Adrenal gland (tissue), 12 donors: Measurements from ENCODE around the gene CFP. TPM values are rescaled to one million over a fixed set of nuclear protein-coding genes. Genes with fewer than 3 reads are reported as not detected.

ENCODE experiments used
- DNase-seq, 7 donors: peaks; one replicate each; pipeline ENCODE4 v3.0.0-alpha.2; 2019 to 2020
- H3K27ac ChIP-seq, 5 donors: fragments of 200-600 bp; sonication (generic) in 4 of 5; 1 replicate in 3 of 5; 2 replicates in 2 of 5; pipeline versions ENCODE4 v1.5.1 to v1.8.0; 2016 to 2020; ENCODE audit warnings: mild to moderate bottlenecking in 1 of 5
- H3K27me3 ChIP-seq: fragments of 200-600 bp; 2 replicates; pipeline ENCODE4 v1.8.0; 2021
- H3K36me3 ChIP-seq, 2 donors: fragments of 200-600 bp; replicated peaks in 1 of 2; 1 replicate in 1 of 2; 2 replicates in 1 of 2; pipeline versions ENCODE4 v1.5.1 to v1.8.0; 2018 to 2022
- H3K4me1 ChIP-seq, 2 donors: fragments of 200-600 bp; replicated peaks in 1 of 2; 1 replicate in 1 of 2; 2 replicates in 1 of 2; pipeline versions ENCODE4 v1.5.1 to v1.8.0; 2018 to 2021
- H3K4me3 ChIP-seq, 4 donors: fragments of 200-600 bp; sonication (generic) in 3 of 4; one replicate each; pipeline ENCODE4 v1.5.1; 2016 to 2018
- H3K9me3 ChIP-seq, 3 donors: fragments of 200-600 bp; sonication (generic) in 1 of 3; replicated peaks in 1 of 3; 1 replicate in 2 of 3; 2 replicates in 1 of 3; pipeline versions ENCODE4 v1.5.1 to v1.8.0; 2016 to 2021
- CTCF ChIP-seq, 6 experiments: fragments of 450-650 bp in 4 of 6; fragments of 200-600 bp in 2 of 6; sonication (generic) in 1 of 6; IDR thresholded peaks; 1 replicate in 5 of 6; 2 replicates in 1 of 6; pipeline versions ENCODE4 v1.5.1 to v1.8.0; 2016 to 2021; ENCODE audit warnings: antibody characterized with exemption in 6 of 6, mild to moderate bottlenecking in 2 of 6, moderate library complexity in 1 of 6
- POLR2A ChIP-seq, 2 donors: fragments of 450-650 bp; IDR thresholded peaks; one replicate each; pipeline ENCODE4 v1.6.1; 2017; ENCODE audit warnings: antibody characterized with exemption in 2 of 2, mild to moderate bottlenecking in 2 of 2, moderate library complexity in 1 of 2
- WGBS, 4 donors: extraction: QIAGEN DNeasy Blood & Tissue Kit in 2 of 4; methylation state at CpG; one replicate each; pipeline versions ENCODE4 v1.1.5 to v1.1.7; 2013 to 2017; 5-methylcytosine and 5-hydroxymethylcytosine counted together
- intact Hi-C, 2 donors: fragments of 100-400 bp; cut with DNase I; formaldehyde crosslinking; loops; one replicate each; pipeline versions ENCODE4 v1.14.1 to v1.15.0; 2022 to 2023
- polyA plus RNA-seq, 3 donors: library from polyadenylated mRNA; stranded (reverse); fragments of 200-250 nt in 2 of 3; fragments of 350-450 nt in 1 of 3; fragmentation: Illumina TruSeq in 1 of 3; extraction: RNeasy Lipid Tissue Mini Kit (QIAGEN cat#74804) in 1 of 3; gene quantifications; one replicate each; pipeline ENCODE4 v1.2.3, GENCODE V29; 2013 to 2014
- total RNA-seq, 9 donors: library from RNA; depleted of rRNA in 4 of 9; stranded (reverse); fragments of >200 nt in 4 of 9; fragments of 120-200 nt in 1 of 9; fragmentation: NEBNext Ultra II Directional in 1 of 9; extraction: Animal tissue kit (Norgen Biotek cat#: 25700) in 1 of 9; gene quantifications; one replicate each; pipeline versions ENCODE4 v1.1.0 to v1.2.4, GENCODE V29; 2013 to 2023
- donor health status: healthy with polysubstance abuse.
- donor health status: Bipolar disorder and iron deficiency.
- donor health status: DM: yes; HTN: yes; CAD: no.
- donor health status: DM: no; HTN: no; CAD: no.
- donor health status: DM: no; HTN: no; CAD: no.
- donor health status: DM: yes; HTN: yes; CAD: no.

Gene CFP
- total and polyA plus RNA-seq, 12 donors = 0.91 to 14.5 (median 8.2) TPM

GRCh38 chrX:47632666-47633065 lies 2.9 kb upstream of the CFP start:
- DNase-seq = no peak
- H3K36me3 ChIP-seq = peaks cover 0 to 12% of the 10 kb centered on the region in 2 donors
- H3K4me3 ChIP-seq = no peak overlapping the region
- TF ChIP-seq CTCF (IDR thresholded peaks at IDR 0.05) (no peak), POLR2A (IDR thresholded peaks at IDR 0.05) (no peak)
- no peaks in the 10 kb centered on the region for H3K9me3 ChIP-seq
- 62 to 73% (median 64%) methylated on average over 4 of the region's 4 CpGs for WGBS, 4 donors
- H3K27ac ChIP-seq = no peak overlapping the region
- no peaks in the 10 kb centered on the region for H3K4me1 ChIP-seq
- intact Hi-C loops = no loop called here
- no peaks in the 10 kb centered on the region for H3K27me3 ChIP-seq

- Histone ChIP-seq H3K4me1 (no peaks in the 10 kb centered on the region), H3K36me3 (peaks cover 0 to 9% of the 10 kb centered on the region in 2 donors), H3K27me3 (no peaks in the 10 kb centered on the region), H3K4me3 (no peak overlapping the region), H3K27ac (no peak overlapping the region), H3K9me3 (no peaks in the 10 kb centered on the region)
- WGBS, 4 donors = 77 to 83% (median 80%) methylated on average over 4 to 5 of the region's 5 CpGs
- TF ChIP-seq POLR2A (IDR thresholded peaks at IDR 0.05) = no peak
- no peak for TF ChIP-seq CTCF (IDR thresholded peaks at IDR 0.05)
- intact Hi-C loops = no loop called here
- DNase-seq = no peak
Measured at GRCh38 chrX:47631676-47632075, 1.9 kb upstream of the CFP start.

GRCh38 chrX:47628982-47629381 lies 748 bp downstream of the CFP start:
- Histone ChIP-seq H3K9me3 (no peaks in the 10 kb centered on the region), H3K27ac (no peak overlapping the region), H3K4me3 (no peak overlapping the region), H3K36me3 (no peaks in the 10 kb centered on the region), H3K27me3 (no peaks in the 10 kb centered on the region), H3K4me1 (no peaks in the 10 kb centered on the region)
- intact Hi-C loops = no loop called here
- 76 to 100% methylated on average over 1 of the region's 1 CpG; no CpG with 5 or more reads in 2 of the 4 donors for WGBS, 4 donors
- TF ChIP-seq POLR2A (IDR thresholded peaks at IDR 0.05) (no peak), CTCF (IDR thresholded peaks at IDR 0.05) (no peak)
- no peak for DNase-seq

GRCh38 chrX:47625365-47625764 lies 4.4 kb downstream of the CFP start:
- no peaks in the 10 kb centered on the region for H3K9me3 ChIP-seq
- TF ChIP-seq POLR2A (IDR thresholded peaks at IDR 0.05) (no peak), CTCF (IDR thresholded peaks at IDR 0.05) (no peak)
- no peaks in the 10 kb centered on the region for H3K36me3 ChIP-seq
- no peak overlapping the region for H3K27ac ChIP-seq
- no peaks in the 10 kb centered on the region for H3K4me1 ChIP-seq
- intact Hi-C loops = no loop called here
- H3K4me3 ChIP-seq = no peak overlapping the region
- peaks cover 9% of the 10 kb centered on the region for H3K27me3 ChIP-seq
- WGBS, 4 donors = 85 to 96% (median 88%) methylated on average over 2 of the region's 2 CpGs; no CpG with 5 or more reads in 1 of the 4 donors
- no peak for DNase-seq
